IPS-18a (cell line): ENCODE results near the gene ZCCHC2.

Experiments used
- H3K27ac ChIP-seq: one replicate; pipeline ENCODE4 v1.5.1; 2013; ENCODE audit warnings: low read length
- H3K27me3 ChIP-seq: one replicate; pipeline ENCODE4 v1.6.1; 2013; ENCODE audit warnings: mild to moderate bottlenecking, low read length; ENCODE audit not compliant: control insufficient read depth, insufficient read depth
- H3K36me3 ChIP-seq: one replicate; pipeline ENCODE4 v1.6.1; 2013; ENCODE audit warnings: low read depth, low read length; ENCODE audit not compliant: control insufficient read depth
- H3K4me1 ChIP-seq: one replicate; pipeline ENCODE4 v1.6.1; 2013; ENCODE audit warnings: low read depth, low read length; ENCODE audit not compliant: control insufficient read depth
- H3K4me3 ChIP-seq: one replicate; pipeline ENCODE4 v1.5.1; 2013; ENCODE audit warnings: low read length
- H3K9ac ChIP-seq: one replicate; pipeline ENCODE4 v1.6.1; 2013; ENCODE audit warnings: mild to moderate bottlenecking, low read length, moderate library complexity
- H3K9me3 ChIP-seq: one replicate; pipeline ENCODE4 v1.6.1; 2013; ENCODE audit warnings: low read depth, low read length; ENCODE audit not compliant: control insufficient read depth

ZCCHC2 gene

DNA sequence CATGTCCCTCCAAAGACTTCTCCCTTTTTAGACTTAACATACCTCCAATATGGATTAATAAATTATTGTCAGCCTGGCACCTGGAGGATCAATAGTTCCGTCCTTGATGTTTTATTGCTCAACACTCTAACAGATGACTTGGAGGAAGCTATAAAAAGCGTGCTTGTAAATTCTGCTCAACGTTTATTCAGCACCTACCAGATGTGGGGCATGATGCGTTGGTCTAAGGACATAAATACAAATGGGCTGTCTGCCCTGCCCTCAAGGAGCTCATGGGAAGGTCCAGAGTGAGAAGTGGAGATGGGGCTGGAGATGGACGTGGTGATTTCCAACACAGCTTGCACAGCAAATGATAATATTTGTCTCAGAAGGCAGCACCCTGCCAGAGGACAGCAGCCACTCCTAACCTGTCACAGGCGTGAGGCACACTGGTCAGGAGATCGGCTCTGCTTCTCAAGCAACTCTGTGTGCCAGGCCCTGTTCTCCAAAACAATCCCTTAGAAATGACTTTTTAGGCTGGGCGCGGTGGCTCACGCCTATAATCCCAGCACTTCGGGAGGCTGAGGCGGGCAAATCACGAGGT lies 25.5 kb upstream of the ZCCHC2 start:
- no peak overlapping the region for H3K27ac ChIP-seq
- no peaks in the 10 kb centered on the region for H3K9me3 ChIP-seq
- H3K9ac ChIP-seq = no peak overlapping the region
- no peaks in the 10 kb centered on the region for H3K36me3 ChIP-seq
- H3K27me3 ChIP-seq = no peaks in the 10 kb centered on the region
- H3K4me1 ChIP-seq = no peaks in the 10 kb centered on the region
- no peak overlapping the region for H3K4me3 ChIP-seq

DNA sequence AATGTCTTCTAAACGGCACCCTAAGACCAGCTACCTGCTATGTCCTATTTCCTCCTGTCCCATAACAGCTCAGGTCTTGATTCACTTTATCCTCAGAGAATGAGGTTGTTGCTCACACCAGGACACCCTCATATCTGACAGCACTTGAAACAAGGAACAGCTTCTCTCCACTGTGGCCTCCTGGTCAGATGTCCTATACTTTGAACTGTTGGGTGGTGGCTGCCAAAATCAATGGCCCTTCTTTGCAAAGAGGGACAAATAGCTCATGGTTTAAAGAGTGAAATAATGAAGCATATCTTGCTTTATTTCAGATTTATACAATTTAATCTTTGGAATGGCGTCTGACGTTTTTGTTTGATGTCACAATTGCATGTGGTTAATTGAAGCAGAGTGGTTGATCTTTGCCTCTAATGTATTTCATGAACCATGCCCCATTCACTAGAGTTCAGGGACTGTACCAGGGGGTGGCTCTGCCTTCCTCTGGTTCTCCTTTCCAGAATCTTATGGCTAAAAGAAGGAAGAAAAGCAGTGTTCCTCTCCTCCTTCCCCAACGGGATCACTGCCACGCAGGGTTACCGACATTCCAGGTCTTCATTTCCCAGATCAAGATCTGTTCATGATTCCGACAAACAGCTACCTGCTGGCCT lies 24.1 kb upstream of the ZCCHC2 start:
- H3K27ac ChIP-seq = no peak overlapping the region
- no peak overlapping the region for H3K9ac ChIP-seq
- H3K27me3 ChIP-seq = no peaks in the 10 kb centered on the region
- H3K4me3 ChIP-seq = no peak overlapping the region
- no peaks in the 10 kb centered on the region for H3K4me1 ChIP-seq
- no peaks in the 10 kb centered on the region for H3K36me3 ChIP-seq
- no peaks in the 10 kb centered on the region for H3K9me3 ChIP-seq

DNA sequence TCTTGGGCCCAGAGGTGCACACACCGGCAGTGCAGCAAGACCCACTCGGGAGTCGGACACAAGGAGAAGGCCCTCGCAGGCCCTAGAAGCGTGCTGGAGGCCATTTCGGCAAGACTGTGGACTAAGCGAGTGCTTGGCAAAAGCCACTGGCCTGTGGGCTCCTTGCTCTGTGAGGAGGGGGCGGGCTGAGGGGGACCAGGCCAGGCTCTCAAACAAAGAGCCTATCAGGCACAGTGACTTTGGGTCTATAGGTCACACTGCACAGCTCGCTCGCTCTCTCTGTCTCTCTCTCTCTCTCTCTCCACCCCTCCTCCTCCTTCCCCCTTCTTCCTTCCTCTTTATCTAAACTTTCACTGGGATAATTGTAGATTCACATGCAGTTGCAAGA lies 23.6 kb upstream of the ZCCHC2 start:
- no peak overlapping the region for H3K4me3 ChIP-seq
- H3K27me3 ChIP-seq = no peaks in the 10 kb centered on the region
- no peak overlapping the region for H3K9ac ChIP-seq
- no peaks in the 10 kb centered on the region for H3K9me3 ChIP-seq
- no peaks in the 10 kb centered on the region for H3K36me3 ChIP-seq
- no peak overlapping the region for H3K27ac ChIP-seq
- H3K4me1 ChIP-seq = no peaks in the 10 kb centered on the region

DNA sequence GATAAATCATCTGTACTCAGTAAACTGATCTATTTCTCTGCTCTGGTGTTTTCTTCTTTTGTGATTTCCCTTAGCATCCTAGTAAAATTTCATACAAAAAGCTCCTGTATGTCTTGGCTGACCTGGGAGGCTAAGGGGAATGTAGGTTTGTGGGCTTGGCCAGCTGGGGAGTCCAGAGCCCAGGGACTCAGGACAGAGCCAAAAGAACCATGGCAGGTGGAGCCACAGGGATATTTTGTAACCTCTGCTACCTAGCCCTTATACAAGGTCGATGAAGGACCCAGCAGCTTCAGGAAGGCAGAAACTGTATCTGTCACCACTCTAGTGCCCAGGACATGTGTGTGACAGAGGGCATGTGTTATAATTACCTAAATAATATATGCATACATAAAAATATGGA lies 22.7 kb upstream of the ZCCHC2 start:
- Histone ChIP-seq H3K36me3 (no peaks in the 10 kb centered on the region), H3K9me3 (no peaks in the 10 kb centered on the region), H3K9ac (no peak overlapping the region), H3K27me3 (no peaks in the 10 kb centered on the region), H3K27ac (no peak overlapping the region), H3K4me3 (no peak overlapping the region), H3K4me1 (no peaks in the 10 kb centered on the region)

DNA sequence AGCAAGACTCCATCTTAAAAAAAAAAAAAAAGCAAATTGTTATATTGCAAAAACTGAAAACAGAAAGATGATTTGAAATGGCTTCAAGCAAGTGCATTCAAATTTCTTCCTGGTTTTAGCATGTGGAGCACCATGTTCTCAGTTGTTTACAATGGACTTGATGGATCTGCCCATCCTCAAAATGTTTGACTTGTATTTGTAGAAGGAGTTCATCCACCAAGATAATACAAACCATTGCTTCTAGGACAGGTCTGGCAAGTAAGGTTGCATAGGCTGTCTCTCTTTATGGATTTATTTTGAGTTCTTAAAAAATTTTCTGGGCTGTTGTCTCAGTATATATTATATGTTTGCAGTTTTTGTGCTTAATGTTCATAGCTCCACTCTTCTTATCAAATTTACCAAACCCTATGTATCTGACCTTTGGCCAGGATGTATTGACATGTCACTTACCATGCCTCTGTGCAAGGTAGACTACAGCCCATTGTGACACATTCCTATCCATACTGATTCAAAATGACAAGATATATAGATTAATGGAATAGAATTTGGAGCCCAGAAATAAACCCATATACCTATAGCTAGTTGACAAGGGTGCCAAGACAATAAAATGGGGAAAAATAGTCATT lies 21.7 kb upstream of the ZCCHC2 start:
- H3K4me3 ChIP-seq = no peak overlapping the region
- no peak overlapping the region for H3K27ac ChIP-seq
- no peaks in the 10 kb centered on the region for H3K4me1 ChIP-seq
- no peaks in the 10 kb centered on the region for H3K36me3 ChIP-seq
- H3K9ac ChIP-seq = no peak overlapping the region
- H3K9me3 ChIP-seq = no peaks in the 10 kb centered on the region
- H3K27me3 ChIP-seq = no peaks in the 10 kb centered on the region

DNA sequence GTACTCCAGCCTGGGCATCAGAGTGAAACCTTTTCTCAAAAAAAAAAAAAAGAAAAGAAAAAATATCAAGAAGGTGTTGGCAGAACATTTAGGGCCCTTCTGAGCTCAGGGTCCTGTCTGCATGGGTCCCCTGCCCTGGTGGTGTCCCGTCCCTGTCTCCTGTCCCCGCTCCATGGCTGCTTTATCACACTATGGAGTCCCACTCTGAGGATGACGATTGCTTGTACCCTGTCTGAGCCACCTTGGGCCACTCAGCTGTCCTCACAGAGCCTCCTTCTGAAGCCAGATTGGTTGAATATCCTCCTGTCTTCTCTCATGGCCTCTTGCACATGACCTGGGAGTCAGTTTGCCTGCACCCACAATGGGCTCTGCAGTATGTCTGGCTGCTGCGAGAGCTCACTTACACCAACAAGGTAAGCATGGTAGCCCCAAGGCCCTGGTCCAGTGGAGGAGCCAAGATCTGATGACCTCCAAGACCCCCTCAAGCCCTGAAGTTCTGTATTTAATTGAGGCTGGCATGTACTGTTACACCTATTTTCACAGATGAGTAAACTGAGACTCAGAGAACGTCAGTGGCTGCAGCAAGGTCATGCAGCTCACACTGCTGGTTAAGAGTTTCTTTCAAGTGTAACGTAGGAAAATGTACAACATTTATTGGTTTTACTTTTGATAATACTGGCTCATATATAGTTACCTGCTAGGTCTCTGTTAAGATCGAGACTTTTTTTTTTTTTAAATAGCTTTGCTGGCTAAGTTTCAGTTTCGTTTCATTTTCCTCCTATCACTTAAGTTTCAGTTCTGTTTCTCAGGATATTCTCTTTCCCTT lies 16.9 kb upstream of the ZCCHC2 start:
- Histone ChIP-seq H3K27me3 (no peaks in the 10 kb centered on the region), H3K4me3 (no peak overlapping the region), H3K9ac (no peak overlapping the region), H3K9me3 (no peaks in the 10 kb centered on the region), H3K4me1 (no peaks in the 10 kb centered on the region), H3K27ac (no peak overlapping the region), H3K36me3 (no peaks in the 10 kb centered on the region)

DNA sequence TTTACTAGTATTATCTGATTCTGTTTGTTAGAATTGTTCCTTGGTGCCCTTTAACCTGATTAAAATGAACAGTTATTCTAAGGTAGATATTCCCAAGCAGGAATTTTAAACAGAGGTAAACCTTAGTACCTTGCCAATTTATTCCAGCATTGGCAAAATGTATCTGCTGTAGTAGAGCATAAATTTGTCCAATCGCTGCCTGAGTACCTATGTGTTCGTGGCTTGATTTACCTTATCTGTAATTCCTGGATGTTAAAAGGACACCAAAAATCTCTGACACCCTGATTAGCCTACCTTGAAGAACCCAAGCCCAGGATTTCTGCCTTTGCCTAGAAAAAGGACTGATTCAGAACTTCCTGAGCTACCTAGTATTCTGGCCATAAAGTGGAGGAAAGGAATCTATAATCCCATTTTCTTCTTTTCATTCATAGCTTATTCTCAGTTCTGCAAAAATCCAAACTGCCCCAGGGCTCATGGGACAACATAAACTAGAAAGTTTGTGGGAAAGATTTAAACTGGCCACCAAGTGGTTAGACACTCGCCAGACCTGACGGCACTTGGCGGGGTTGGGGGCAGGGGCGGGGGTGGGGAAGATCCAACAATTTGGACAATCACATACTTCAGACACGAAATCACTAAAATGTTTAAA lies 16.2 kb upstream of the ZCCHC2 start:
- Histone ChIP-seq H3K36me3 (no peaks in the 10 kb centered on the region), H3K4me3 (no peak overlapping the region), H3K4me1 (no peaks in the 10 kb centered on the region), H3K27me3 (no peaks in the 10 kb centered on the region), H3K9ac (no peak overlapping the region), H3K9me3 (no peaks in the 10 kb centered on the region), H3K27ac (no peak overlapping the region)

DNA sequence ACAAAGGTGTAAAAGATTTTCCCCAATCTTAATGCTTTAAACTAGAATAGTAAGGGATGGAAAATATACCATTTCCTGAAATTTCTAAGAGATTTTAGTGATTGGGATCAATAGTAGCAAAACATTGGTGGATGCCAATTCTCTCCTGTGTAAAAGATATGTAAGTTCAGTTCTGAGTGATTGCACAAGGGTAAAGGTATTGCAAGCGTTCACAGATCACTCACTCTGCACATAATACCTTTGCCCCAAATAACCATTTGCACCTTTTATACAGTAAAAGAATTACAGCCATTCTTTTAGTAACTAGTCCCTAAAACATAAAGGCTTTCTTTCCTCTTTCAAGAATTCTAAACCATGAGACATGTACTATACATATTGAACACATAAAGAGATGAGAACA lies 13.0 kb upstream of the ZCCHC2 start:
- no peaks in the 10 kb centered on the region for H3K9me3 ChIP-seq
- no peaks in the 10 kb centered on the region for H3K4me1 ChIP-seq
- H3K27ac ChIP-seq = no peak overlapping the region
- no peak overlapping the region for H3K9ac ChIP-seq
- no peaks in the 10 kb centered on the region for H3K36me3 ChIP-seq
- no peak overlapping the region for H3K4me3 ChIP-seq
- no peaks in the 10 kb centered on the region for H3K27me3 ChIP-seq

DNA sequence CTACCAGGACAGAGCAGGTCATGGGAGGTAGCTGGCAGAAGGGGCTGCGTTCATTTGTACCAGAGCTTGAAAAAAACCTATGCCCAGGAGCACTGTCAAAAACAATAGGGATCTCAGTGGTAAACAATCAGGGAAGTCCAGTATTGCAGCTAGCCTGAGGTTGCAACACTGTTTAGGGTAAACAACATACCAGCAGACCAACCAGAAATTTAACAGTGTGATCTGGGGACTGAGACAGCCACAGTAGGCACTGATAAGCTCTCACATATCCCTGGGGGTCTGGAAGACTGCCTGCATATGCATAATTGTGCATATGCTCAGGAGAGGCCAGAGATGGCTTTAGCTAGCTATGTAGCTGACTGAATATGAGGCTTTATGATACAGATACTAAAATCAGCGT lies 12.0 kb upstream of the ZCCHC2 start:
- H3K27me3 ChIP-seq = no peaks in the 10 kb centered on the region
- H3K9me3 ChIP-seq = no peaks in the 10 kb centered on the region
- no peaks in the 10 kb centered on the region for H3K4me1 ChIP-seq
- H3K27ac ChIP-seq = no peak overlapping the region
- no peak overlapping the region for H3K9ac ChIP-seq
- H3K36me3 ChIP-seq = no peaks in the 10 kb centered on the region
- no peak overlapping the region for H3K4me3 ChIP-seq

DNA sequence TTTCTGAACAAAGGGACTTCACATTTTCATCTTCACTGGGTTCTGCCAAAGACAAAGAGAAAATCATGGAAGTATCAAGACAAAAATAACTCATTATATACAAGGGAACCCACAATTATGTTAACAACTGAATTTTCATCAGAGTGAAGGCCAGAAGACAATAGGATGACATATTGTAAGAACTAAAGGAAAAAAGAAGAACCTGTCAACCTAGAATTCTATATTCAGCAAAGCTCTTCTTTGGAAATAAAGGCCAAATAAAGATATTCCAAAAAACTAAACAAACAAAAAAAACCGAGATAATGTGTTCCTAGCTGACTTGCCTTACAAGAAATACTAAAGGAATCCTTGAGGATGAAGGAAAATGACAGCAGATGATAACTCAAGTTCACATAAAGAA lies 10.3 kb upstream of the ZCCHC2 start:
- no peaks in the 10 kb centered on the region for H3K4me1 ChIP-seq
- H3K27ac ChIP-seq = no peak overlapping the region
- no peaks in the 10 kb centered on the region for H3K36me3 ChIP-seq
- no peak overlapping the region for H3K4me3 ChIP-seq
- H3K9ac ChIP-seq = no peak overlapping the region
- H3K9me3 ChIP-seq = no peaks in the 10 kb centered on the region
- H3K27me3 ChIP-seq = no peaks in the 10 kb centered on the region

DNA sequence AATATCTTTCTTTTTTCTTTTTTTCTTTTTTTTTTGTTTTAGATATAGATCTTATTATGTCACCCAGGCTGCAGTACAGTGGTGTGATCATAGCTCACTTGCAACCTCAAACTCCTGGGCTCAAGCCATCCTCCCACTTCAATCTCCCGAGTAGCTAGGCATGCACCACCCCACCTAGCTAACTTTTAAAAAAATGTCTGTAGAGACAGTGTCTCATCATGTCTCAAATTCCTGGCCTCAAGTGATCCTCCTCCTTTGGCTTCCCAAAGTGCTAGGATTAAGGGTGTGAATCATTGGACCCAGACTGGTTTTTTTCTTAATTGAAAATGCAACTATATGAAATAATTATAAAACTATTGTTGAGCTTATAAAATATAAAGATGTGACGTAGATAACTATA lies 9.8 kb upstream of the ZCCHC2 start:
- H3K4me3 ChIP-seq = no peak overlapping the region

More for the DNA sequence above, 9.8 kb upstream of the ZCCHC2 start:
- Histone ChIP-seq H3K4me1 (no peaks in the 10 kb centered on the region), H3K36me3 (no peaks in the 10 kb centered on the region), H3K27ac (no peak overlapping the region), H3K27me3 (no peaks in the 10 kb centered on the region), H3K9ac (no peak overlapping the region), H3K9me3 (no peaks in the 10 kb centered on the region)
